WERI-Rb-1 (cell line): Measurements from ENCODE around the gene EMP3.
A peak's percentile ranks its signal among the peaks of the same experiment; 100 is the strongest.

Experiments
- DNase-seq: peaks from one replicate; pipeline ENCODE4 v3.0.0-alpha.2; 2020
- H3K27ac ChIP-seq: fragments of 250-450 bp; sonication (Bioruptor Pico); 2 replicates; pipeline ENCODE4 v1.5.1; 2020; ENCODE audit warnings: mild to moderate bottlenecking, moderate library complexity
- H3K27me3 ChIP-seq: fragments of 250-450 bp; sonication (Bioruptor Pico); 2 replicates; pipeline ENCODE4 v1.5.1; 2021; ENCODE audit warnings: mild to moderate bottlenecking, low read depth, moderate library complexity; ENCODE audit not compliant: insufficient read depth, severe bottlenecking
- H3K36me3 ChIP-seq: fragments of 250-450 bp; sonication (Bioruptor Pico); 2 replicates; pipeline ENCODE4 v1.5.1; 2020; ENCODE audit warnings: mild to moderate bottlenecking, moderate library complexity
- H3K4me3 ChIP-seq: 2 replicates; pipeline ENCODE4 v1.5.1; 2011; ENCODE audit warnings: low read depth, mild to moderate bottlenecking, control low read depth, low read length
- H3K9me3 ChIP-seq: fragments of 250-450 bp; sonication (Bioruptor Pico); 2 replicates; pipeline ENCODE4 v1.5.1; 2021; ENCODE audit warnings: mild to moderate bottlenecking, moderate library complexity; ENCODE audit not compliant: severe bottlenecking
- TF ChIP-seq, protein P1 (sequence below): IDR thresholded peaks from 2 replicates; pipeline ENCODE4 v1.5.1; 2011; ENCODE audit warnings: low read depth, mild to moderate bottlenecking, control low read depth, inconsistent platforms, low read length

The EMP3 gene

DNA sequence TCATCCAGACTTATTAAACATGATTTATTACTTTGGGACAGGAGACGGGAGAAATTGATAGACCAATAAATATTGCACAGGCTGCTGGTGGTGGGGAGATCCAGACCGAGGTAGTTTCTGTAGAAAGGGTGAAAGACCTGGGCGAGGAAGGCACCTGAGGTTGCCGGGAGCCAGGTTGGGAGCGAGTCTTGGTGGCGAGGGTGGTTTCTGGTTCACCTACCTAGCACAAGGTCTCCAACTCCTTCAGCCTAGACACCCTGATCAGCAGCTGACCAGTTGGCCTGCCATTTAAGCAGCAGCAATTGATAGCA is 7.0 kb downstream of the EMP3 start:
- peak overlapping the region; percentile 80 for H3K27ac ChIP-seq
- H3K27me3 ChIP-seq = no peaks in the 10 kb centered on the region
- H3K36me3 ChIP-seq = no peaks in the 10 kb centered on the region
- no peak for DNase-seq
- peak overlapping the region; percentile 60 for H3K4me3 ChIP-seq
- TF ChIP-seq, protein P1, sequence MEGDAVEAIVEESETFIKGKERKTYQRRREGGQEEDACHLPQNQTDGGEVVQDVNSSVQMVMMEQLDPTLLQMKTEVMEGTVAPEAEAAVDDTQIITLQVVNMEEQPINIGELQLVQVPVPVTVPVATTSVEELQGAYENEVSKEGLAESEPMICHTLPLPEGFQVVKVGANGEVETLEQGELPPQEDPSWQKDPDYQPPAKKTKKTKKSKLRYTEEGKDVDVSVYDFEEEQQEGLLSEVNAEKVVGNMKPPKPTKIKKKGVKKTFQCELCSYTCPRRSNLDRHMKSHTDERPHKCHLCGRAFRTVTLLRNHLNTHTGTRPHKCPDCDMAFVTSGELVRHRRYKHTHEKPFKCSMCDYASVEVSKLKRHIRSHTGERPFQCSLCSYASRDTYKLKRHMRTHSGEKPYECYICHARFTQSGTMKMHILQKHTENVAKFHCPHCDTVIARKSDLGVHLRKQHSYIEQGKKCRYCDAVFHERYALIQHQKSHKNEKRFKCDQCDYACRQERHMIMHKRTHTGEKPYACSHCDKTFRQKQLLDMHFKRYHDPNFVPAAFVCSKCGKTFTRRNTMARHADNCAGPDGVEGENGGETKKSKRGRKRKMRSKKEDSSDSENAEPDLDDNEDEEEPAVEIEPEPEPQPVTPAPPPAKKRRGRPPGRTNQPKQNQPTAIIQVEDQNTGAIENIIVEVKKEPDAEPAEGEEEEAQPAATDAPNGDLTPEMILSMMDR = no peak
- H3K9me3 ChIP-seq = peaks cover 7% of the 10 kb centered on the region

DNA sequence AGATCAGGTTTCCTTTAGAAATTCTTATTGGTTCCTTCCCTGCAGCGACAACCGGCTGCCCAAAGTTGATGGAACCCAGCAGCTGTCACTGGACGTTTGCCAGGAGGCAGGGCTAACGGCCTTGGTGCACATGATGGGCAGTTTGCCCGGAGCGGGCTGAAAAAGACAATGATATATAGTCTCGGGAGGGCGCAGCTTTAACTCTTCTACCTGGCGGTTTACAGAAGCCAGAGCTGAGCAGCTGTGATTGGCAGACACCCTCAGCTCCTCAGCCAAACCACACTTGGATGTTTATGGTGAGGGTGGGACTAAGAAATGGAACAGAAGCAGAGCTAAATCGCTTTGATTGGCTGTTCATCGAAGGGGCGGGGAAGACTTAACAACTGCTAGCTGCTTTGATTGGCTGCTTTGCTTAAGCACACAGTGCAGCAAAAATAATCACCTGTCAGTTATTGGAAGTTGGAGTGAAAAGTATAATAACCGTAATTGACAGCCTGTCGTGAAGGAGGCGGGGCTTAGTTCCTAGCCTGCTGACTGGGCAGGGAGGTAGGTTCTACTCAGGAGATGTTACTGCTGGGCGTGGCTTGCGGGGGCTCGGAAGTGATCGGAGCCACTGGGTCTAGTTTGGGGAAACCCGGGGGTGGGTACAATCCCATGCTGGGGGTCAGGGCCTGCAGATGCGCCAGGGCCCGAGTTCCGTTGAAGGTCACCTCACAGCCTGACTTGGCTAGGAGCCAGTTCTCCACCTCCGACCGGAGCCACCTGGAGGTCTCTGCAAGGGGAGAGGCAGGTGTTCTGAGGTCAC is 7.5 kb downstream of the EMP3 start:
- Histone ChIP-seq H3K9me3 (peaks cover 6% of the 10 kb centered on the region), H3K4me3 (peak overlapping the region; percentile 60), H3K27me3 (no peaks in the 10 kb centered on the region), H3K36me3 (no peaks in the 10 kb centered on the region), H3K27ac (peak overlapping the region; percentile 80)
- peak; percentile 94 for DNase-seq
- TF ChIP-seq, protein P1 = no peak

DNA sequence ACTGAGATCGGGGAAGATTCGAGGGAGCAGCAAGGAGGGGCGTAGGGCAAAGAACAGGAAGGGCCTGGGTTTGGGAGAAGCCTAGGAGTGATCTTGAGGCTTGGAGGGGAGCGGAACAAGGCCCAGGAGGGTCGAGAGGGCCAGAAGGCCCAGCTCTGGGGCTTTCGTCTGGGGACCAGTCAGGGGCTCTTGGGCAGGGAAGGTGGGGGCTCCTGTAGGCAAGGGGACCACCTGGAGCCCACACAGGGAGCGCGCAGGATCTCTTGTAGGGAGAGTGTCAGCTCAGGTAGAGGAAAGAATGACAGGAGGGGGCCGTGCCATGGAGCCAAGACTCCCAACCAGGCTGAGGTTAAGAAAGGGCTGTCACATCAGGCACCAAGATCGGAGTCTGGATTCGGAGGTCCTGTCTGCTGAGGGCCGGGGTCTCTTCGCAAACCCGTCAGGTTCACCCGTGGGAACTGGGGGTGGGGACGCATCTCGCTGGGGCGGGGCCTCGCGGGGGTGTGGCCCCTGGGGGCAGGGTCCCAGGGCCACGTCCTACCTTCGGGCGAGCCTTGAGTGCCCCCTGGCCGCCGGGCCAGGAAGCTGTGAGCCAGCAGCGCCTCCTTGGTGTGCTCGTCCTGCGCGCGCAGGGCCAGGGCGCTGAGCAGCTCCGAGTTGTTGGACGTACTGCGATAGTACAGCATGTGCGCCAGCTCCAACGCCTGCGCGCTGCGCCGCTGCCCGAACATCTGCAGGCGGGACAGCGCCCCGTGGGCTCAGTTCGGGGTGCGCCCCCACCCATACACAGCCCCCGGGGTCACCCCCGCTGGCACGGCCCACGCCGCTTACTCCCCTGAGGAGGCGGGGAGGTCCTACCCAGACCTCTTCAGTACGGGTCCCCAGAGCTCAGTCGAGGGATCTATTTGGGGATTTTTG is 8.4 kb downstream of the EMP3 start:
- peaks cover under 1% of the 10 kb centered on the region for H3K9me3 ChIP-seq
- H3K36me3 ChIP-seq = no peaks in the 10 kb centered on the region
- no peaks in the 10 kb centered on the region for H3K27me3 ChIP-seq
- TF ChIP-seq, protein P1 = peak; percentile 81
- peak overlapping the region; percentile 77 for H3K27ac ChIP-seq
- H3K4me3 ChIP-seq = peak overlapping the region; percentile 60
- peak; percentile 91 for DNase-seq

DNA sequence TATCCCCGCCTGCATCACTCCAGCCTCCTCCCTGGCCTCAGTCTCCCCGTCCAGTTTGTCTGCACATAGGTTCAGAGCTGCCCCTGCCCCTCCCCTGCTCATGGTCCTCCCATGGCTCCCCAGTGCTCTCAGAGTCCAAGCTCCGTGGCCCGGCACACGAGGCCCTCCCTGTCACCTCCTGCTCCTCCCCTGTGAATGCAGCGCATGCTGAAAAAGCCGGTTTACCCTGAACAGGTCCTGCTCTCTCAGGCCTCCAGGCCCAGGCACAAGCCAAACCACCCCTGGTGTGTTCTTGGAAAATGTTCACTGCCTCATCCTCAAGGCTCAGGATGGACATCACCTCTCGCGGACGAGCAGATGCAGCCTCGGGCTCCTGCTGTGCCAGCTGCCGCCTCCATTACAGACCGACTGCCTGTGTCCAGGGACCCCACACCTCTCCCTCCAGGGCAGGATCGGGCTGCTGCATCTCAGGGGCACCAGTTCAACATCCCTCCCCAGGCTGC is 13.0 kb downstream of the EMP3 start:
- no peak overlapping the region for H3K4me3 ChIP-seq
- no peak for DNase-seq
- no peak overlapping the region for H3K27ac ChIP-seq
- H3K36me3 ChIP-seq = no peaks in the 10 kb centered on the region
- no peaks in the 10 kb centered on the region for H3K9me3 ChIP-seq
- no peaks in the 10 kb centered on the region for H3K27me3 ChIP-seq
- TF ChIP-seq, protein P1 = no peak

DNA sequence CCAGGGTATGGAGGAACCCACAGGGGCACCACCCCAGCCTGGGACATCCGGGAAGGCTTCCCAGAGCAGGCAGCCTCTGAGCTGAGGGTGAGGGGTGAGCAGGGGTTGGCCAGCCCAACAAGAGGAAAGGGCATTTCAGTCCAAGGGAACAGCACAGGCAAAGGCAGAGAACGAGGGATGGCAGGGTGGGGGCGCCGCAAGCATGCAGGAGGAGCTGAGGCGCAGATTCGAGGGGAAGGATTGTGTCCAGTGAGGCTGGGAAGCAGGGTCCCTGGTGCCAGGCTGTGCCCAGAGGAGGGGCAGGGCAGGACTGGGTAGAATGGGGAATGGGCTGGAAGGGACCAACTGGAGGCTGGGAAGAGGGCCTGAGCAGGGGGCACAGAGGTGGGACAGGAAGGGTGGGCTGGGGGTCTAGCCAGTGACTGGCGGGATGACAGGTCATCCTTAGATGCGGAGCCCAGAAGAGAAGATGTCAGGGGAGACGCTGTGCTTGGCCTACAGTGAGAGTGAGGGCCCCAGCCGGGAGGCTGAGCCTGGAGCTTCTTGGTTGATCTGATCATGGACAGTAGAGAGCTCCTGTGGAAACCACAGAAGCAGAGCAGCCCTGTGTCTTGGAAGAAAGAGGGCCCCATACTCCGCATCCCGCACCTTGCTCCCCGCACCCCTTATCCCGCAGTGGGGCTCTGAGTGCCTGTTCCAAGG is 13.6 kb downstream of the EMP3 start:
- no peaks in the 10 kb centered on the region for H3K9me3 ChIP-seq
- no peak overlapping the region for H3K27ac ChIP-seq
- no peak overlapping the region for H3K4me3 ChIP-seq
- TF ChIP-seq, protein P1 = peak; percentile 48; the same call in 1 of the 2 replicates
- H3K27me3 ChIP-seq = no peaks in the 10 kb centered on the region
- no peaks in the 10 kb centered on the region for H3K36me3 ChIP-seq
- DNase-seq = peak; percentile 56
